ENCODE results near the gene C19orf18.

C19orf18 gene

GRCh38 chr19:58000677-58001076, 26.3 kb upstream of the C19orf18 start:
- TF ChIP-seq CTCF (IDR thresholded peaks at IDR 0.05; ENCODE audit: control insufficient read depth, insufficient read depth, low read depth, low read length, missing control alignments): no peak
- H3K4me3 ChIP-seq (ENCODE audit: control insufficient read depth, low read depth, low read length): no peak overlapping the region
- DNase-seq (ENCODE audit: low read depth): no peak

GRCh38 chr19:57992841-57993240, 18.5 kb upstream of the C19orf18 start:
- no peak overlapping the region for H3K4me3 ChIP-seq (ENCODE audit: control insufficient read depth, low read depth, low read length)
- TF ChIP-seq CTCF (IDR thresholded peaks at IDR 0.05; ENCODE audit: control insufficient read depth, insufficient read depth, low read depth, low read length, missing control alignments): no peak
- DNase-seq (ENCODE audit: low read depth): no peak

GRCh38 chr19:57978586-57979289, 4.4 kb upstream of the C19orf18 start:
- no peak for DNase-seq (ENCODE audit: low read depth)
- no peak for TF ChIP-seq CTCF (IDR thresholded peaks at IDR 0.05; ENCODE audit: control insufficient read depth, insufficient read depth, low read depth, low read length, missing control alignments)
- no peak overlapping the region for H3K4me3 ChIP-seq (ENCODE audit: control insufficient read depth, low read depth, low read length)

- no peak for DNase-seq (ENCODE audit: low read depth)
- no peak for TF ChIP-seq CTCF (IDR thresholded peaks at IDR 0.05; ENCODE audit: control insufficient read depth, insufficient read depth, low read depth, low read length, missing control alignments)
- no peak overlapping the region for H3K4me3 ChIP-seq (ENCODE audit: control insufficient read depth, low read depth, low read length)
These were observed 9.6 kb downstream of the C19orf18 start for GRCh38 chr19:57964761-57965160.

- DNase-seq (ENCODE audit: low read depth): no peak
- TF ChIP-seq CTCF (IDR thresholded peaks at IDR 0.05; ENCODE audit: control insufficient read depth, insufficient read depth, low read depth, low read length, missing control alignments): no peak
- no peak overlapping the region for H3K4me3 ChIP-seq (ENCODE audit: control insufficient read depth, low read depth, low read length)
These were observed 12.5 kb downstream of the C19orf18 start for GRCh38 chr19:57961785-57962184.

- no peak for DNase-seq (ENCODE audit: low read depth)
- no peak overlapping the region for H3K4me3 ChIP-seq (ENCODE audit: control insufficient read depth, low read depth, low read length)
- TF ChIP-seq CTCF (IDR thresholded peaks at IDR 0.05; ENCODE audit: control insufficient read depth, insufficient read depth, low read depth, low read length, missing control alignments): no peak
These were observed 19.3 kb downstream of the C19orf18 start for GRCh38 chr19:57954996-57955395.

Measured in AG09309 (cell line).